ENCODE results near the gene PPP1R14B.

- no peak for TF ChIP-seq CTCF (IDR thresholded peaks at IDR 0.05)
- no peak for TF ChIP-seq POLR2A (IDR thresholded peaks at IDR 0.05)
Observed at GRCh38 chr11:64255135-64256128, 8.7 kb upstream of the PPP1R14B start.

All from lower leg skin (tissue), 3 donors.